Stimulated activated CD4-positive, alpha-beta T cell treated with anti-CD3 and anti-CD28 coated beads, TNF-alpha, amount 100 ng/mL, for 24 hours (primary cell): ENCODE measurements around the gene PHETA1.
"Not testable (repeated sequence)": the region's sequence is repeated elsewhere in the genome, so short reads cannot be mapped to it uniquely, and the experiment has no call there.

Experiments used
- DNase-seq, 3 experiments: peaks; one replicate each; pipeline ENCODE4 v3.0.0-alpha.2; 2020; ENCODE audit warnings: low read depth in 3 of 3

The PHETA1 gene

DNA sequence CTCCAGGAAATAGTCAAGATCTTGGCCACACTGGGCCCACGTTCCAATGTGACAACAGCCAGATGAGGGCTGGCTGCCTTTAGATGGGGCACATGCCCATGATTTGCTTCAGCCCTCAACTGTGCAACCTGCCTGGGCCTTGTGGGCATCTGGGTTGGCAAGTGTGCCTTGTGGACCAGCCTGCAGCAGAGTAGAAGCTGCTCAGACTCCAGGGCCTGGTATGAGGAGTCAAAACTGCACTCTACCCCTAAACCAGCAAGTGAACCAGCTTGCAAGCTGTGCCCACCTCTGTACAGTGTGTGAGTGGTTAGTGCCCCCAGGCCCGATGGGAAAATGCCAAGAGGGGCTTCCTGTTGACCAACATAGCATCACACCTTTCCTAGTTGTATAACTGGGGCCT, 17.9 kb downstream of the PHETA1 start:
- DNase-seq: no peak

DNA sequence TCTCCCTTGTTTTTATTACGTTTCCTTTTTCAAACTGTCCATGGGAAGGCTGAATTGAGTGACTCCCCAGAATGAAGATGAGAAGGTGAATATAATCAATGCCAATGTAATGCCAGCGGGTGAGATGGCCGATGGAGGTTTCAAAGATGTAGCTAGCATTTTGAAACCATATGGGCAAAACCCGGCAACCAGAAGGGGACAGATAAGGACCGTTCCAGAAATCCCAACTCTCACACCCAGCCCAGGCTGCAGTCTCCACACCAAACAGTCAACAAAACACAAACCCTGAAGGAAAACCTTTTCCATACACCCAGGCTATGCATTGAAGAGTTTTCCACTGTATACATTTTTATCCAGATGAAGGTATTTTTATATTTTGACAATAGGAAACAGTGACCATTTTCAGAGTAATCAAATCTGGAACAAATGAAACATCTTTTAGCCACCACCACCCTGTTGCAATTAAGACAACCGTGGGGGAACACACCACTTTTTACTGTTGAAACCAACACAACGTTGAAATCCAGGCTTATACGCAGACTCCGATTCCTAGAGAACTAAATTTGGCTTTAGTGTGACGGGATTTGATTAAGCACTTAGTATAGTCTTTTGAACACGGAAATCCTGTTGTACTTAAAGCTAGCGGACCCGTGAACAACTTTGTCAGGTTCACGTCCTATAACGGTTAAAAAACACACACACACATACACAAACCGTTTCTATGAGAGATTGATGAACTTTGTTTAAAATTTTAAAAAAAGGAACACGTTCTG, 19.0 kb downstream of the PHETA1 start:
- DNase-seq: no peak

DNA sequence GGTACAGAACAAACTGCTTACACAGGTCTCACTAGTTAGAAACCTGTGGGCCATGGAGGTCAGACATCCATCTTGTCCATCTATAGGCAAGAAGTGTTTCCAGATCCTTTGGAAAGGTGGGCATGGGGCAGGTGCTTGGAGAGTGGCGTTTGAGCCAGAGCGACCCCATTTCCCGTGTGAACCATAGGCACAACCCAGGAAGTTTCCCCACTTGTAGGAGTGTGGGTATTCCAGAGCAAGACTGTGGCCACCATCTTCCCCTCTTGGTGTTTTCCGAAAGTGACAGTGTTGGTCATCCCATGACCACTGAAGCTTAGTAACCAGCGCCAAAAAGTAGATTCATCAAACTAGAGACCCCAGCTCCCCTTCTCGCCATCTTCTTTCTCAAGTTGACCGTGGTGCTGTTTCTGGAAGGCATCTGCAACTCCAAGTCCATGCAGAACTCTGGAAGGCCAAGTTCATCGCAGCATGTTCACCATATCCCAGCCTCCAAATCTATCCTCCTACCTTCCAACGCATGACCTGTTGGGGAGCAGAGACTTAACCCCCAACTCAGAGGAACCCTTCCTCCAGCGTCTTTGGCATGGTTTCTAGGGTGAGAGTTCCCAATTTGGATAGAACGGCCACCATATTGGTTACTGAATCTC, 19.7 kb downstream of the PHETA1 start:
- no peak for DNase-seq

DNA sequence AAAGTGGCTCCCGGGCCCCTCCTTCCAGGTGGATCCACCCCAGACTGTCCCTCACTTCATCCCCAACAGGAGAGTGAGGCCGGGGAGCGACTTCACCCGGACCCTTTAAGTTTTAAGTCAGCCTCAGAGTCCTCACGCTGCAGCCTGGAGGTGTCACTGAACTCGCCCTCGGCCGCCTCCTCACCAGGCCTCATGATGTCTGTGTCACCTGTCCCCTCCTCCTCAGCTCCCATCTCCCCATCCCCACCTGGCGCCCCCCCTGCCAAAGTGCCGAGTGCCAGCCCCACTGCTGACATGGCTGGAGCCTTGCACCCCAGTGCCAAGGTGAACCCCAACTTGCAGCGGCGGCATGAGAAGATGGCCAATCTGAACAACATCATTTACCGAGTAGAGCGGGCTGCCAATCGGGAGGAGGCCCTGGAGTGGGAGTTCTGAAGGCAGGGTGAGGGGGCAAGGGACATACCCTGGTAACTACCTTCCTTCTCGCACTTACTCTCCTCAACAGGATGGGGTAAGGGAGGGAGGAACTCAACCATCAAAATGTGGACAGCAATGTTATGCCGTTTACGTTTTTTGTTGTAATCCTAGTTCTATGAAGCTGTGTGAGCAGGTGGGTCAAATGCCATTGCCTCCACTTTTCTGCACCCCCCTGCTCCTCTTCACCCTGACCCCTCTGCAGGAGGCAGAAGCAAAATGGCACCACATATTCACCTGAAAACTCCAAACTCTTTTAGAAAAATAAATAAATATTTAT, 20.8 kb downstream of the PHETA1 start:
- no peak for DNase-seq

DNA sequence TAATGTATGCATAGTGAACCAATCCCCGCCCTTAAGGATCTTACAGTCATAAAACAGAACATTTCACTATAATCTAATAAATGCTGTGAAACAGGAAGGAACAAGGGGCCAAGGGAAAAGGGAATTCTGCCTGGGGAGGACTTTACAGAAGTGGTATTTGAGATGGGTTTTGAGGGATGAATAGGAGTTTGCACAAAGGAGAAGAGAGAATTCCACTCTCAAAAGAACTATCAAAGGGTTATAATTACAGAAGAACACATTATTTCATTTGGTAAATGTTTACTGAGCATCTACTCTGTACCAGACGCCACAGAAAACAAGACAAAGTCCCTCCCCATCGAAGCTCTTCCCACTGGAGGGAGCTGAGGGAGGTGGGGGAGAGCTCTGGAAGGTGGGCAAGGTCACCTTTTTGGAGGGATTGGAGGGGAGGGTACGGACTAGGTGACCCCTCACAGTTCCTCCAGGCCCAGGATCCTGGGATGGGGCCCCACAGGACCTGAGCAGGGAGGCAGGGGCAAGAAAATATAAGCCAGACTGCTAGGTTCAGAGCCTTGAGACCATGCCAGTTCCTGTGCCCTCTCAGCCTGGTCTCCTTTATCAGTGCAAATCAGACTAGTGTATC, 24.5 kb downstream of the PHETA1 start:
- no peak for DNase-seq

DNA sequence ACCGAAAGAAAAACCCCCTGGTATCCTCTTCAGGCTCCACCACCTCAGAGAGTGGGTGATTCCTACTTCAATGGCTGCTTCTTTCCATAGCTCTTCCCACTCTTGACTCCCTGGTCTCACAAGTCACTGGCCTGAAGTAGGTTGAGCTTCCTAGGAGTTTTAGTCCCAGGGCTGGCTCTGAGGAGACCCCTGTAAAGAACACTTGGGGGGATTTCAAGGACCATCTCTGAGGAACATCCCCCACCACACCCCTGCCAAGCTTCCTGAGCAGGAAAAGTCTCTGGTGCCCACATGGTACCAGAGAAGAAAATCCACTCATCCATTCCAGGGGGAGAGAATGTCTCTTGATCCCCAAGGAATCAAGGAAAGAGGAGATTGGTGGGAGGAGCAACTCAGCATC, 25.7 kb downstream of the PHETA1 start:
- no peak for DNase-seq

DNA sequence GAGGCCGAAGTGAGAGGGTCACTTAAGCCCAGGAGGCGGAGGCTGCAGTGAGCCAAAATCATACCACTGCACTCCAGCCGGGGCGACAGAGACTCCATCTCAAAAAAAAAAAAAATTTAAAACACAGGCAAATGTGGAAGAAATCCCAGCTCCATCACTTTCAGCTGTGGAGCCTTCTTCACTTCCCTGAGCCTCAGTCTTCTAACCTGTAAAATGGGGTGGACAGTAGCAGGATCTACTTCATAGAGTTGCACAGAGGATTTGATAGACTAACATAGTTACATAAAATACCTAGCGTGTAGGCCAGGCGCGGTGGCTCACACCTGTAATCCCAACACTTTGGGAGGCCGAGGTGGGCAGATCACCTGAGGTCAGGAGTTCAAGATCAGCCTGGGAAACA, 26.5 kb downstream of the PHETA1 start:
- DNase-seq: no peak

DNA sequence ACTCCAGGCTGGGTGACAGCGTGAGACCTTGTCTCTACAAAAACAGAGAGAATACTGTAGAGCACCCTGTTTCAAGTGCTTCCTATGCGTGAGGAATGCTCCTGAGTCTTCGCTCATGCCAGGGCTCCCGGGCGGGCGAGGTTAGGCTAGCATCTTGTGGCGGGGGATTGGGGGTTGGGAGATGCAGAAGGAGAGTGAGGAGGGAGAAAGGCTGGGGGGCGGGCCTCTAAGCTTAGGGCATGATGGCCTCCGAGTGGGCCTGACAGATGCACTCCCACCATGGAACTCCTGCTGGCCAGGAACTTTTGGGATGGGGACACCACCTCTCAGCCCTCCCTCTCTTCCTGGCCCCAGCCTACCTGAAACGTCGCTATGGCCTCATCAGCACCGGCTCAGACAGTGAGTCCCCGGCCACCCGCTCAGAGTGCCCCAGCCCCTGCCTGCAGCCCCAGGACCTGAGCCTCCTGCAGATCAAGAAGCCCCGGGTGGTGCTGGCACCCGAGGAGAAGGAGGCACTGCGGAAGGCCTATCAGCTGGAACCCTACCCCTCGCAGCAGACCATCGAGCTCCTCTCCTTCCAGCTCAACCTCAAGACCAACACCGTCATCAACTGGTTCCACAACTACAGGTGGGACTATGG, 27.3 kb downstream of the PHETA1 start:
- no peak for DNase-seq

DNA sequence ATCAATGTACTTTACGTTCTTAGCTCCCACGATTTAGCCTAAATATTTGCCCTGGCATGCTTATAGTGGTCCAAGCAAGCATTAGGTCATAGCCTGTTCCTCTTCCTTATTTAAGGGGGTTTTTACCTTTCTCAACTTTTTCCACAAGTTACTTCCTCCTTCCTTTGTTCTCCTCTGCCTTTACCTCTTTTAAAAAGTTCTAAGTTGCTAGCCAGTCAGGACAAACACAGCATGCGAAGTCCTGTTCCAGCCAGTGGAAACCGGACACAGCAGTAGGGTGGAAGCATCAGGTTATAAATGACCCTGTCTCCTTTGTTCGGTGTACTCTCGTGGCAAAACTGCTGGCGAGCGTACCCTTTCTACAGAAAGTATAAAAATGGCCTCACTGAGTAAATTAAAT, 28.2 kb downstream of the PHETA1 start:
- DNase-seq: not testable (repeated sequence)

DNA sequence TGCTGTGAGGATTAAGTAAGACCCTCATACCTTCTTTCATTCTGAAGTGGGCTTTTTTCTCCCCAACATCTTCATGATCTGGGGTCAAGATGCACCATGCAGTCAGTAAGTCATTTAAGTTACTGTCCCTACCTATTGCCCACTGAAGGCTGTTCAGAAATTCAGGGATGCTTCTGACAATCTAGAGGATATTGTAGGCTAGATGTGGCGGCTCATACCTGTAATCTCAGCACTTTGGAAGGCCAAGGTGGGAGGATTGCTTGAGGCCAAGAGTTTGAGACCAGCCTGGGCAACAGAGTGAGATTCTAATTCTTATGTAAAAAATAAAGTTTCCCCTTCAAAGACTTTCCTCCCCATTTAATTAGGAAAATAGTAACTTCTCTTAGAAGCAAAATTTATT, 28.7 kb downstream of the PHETA1 start:
- DNase-seq: no peak

DNA sequence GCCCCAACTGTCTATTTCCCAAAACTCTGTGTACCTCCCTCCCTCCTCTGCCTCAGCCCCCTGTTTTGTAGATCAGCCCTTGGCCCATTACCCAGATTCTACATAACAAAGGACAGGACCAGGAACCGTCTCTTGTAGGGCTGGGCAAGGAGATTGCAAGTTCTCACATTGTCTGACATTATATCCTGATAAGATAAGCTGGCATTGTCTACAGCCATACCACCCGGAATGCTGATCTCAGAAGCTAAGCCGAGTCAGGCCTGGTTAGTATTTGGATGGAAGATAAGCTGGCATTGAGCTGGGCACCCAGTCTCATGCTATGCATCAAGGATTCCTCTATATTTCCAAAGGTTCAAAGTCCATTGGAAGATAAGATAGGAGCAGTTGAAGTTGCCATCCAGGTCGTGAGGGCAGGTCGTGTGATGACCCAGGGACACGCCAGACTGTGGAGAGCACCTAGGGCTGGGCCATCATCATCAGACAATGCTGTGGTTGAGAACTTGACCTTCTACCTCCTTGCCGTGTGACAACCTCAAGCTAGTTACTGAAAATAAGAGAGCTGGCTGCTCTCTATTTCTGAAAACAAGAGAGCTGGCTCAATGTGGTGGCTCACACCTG, 29.5 kb downstream of the PHETA1 start:
- no peak for DNase-seq

DNA sequence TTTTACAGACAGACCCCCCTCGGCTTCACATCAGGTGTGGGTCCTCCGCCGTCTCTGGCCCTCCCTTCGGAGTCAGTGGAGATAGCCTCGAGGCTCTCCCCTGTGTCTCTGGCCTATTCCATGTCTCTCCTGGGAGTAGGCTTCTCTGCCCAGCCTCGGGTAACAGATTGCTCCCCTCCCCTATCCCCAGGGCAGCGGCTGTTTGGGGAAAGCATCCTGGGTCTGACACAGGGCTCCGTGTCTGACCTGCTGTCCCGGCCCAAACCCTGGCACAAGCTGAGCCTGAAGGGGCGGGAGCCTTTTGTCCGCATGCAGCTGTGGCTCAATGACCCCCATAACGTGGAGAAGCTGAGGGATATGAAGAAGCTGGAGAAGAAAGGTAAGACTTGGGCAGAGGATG, 30.8 kb downstream of the PHETA1 start:
- no peak for DNase-seq

DNA sequence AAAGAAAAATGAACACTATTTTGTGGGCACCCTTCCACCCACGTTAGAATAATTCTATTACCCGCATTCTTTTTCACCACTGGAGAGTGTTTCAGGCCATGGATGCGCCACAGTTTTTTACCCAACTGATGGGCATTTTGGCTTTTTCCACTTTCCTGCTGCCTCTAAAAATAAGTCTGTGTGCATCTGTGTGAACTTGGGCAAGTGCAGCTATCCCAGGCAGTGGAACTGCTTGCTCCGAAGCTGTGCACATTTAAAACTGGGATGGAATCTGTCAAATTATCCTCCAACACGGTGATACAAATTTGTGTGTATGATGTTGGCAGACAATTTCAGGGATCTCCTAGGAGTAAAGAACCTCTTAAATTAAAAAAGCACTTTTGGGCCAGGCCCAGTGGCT, 31.5 kb downstream of the PHETA1 start:
- no peak for DNase-seq

DNA sequence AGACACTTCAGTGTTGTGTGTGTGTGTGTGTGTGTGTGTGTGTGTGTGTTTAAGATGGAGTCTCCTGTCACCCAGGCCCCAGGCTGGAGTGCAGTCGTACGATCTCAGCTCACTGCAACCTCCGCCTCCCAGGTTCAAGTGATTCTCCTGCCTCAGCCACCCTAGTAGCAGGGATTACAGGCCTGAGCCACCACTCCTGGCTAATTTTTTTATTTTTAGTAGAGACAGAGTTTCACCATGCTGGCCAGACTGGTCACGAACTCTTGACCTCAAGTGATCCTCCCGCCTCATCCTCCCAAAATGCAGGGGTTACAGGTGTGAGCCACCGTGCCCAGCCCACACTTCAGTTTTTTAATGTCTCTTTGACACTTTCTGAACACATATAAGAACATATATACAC, 32.5 kb downstream of the PHETA1 start:
- not testable (repeated sequence) for DNase-seq

DNA sequence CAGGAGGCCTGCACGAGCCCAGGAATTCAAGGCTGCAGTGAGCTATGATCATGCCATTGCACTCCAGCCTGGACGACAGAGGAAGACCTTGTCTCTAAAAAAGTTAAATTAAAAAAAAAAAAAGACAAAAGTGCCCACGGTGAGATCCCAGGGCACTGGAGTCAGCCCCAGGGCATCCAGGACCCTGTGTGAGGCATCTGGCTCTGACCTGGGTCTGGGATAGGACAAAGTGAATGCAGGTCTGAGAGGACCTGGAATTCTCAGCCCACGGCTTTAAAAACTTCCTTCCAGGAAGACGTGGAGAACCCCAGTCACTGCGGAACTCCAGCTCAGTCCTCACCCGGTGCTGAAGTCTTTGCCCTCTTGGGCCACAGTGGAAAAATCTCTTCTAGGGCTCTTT, 33.1 kb downstream of the PHETA1 start:
- DNase-seq: no peak

DNA sequence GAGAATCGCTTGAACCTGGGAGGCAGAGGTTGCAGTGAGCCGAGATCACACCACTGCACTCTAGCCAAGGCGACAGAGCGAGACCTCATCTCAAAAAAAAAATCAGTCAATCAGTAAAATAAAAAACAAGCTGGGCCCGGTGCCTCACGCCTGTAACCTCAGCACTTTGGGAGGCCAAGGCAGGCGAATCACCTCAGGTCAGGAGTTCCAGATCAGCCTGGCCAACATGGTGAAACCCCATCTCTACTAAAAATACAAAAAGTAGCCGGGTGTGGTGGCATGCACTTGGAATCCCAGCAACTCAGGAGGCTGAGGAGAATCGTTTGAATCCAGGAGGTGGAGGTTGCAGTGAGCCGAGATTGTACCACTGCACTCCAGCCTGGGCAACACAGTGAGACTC, 33.6 kb downstream of the PHETA1 start:
- DNase-seq: not testable (repeated sequence)

DNA sequence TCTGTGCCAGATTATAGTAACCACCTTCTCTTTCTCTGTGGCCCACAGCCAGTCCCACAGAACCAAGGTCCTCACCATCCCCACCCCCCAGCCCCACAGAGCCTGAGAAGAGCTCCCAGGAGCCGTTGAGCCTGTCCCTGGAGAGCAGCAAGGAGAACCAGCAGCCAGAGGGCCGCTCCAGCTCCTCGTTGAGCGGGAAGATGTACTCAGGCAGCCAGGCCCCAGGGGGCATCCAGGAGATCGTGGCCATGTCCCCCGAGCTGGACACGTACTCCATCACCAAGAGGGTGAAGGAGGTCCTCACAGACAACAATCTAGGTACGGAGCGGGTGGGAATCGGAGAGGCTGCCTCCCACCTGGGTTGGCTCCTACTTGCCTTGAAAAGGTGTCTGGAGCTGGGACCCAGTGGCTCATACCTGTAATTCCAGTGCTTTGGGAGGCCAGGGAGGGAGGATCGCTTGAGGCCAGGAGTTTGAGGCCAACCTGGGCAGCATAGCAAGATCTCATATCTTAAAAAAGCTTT, 34.4 kb downstream of the PHETA1 start:
- no peak for DNase-seq

DNA sequence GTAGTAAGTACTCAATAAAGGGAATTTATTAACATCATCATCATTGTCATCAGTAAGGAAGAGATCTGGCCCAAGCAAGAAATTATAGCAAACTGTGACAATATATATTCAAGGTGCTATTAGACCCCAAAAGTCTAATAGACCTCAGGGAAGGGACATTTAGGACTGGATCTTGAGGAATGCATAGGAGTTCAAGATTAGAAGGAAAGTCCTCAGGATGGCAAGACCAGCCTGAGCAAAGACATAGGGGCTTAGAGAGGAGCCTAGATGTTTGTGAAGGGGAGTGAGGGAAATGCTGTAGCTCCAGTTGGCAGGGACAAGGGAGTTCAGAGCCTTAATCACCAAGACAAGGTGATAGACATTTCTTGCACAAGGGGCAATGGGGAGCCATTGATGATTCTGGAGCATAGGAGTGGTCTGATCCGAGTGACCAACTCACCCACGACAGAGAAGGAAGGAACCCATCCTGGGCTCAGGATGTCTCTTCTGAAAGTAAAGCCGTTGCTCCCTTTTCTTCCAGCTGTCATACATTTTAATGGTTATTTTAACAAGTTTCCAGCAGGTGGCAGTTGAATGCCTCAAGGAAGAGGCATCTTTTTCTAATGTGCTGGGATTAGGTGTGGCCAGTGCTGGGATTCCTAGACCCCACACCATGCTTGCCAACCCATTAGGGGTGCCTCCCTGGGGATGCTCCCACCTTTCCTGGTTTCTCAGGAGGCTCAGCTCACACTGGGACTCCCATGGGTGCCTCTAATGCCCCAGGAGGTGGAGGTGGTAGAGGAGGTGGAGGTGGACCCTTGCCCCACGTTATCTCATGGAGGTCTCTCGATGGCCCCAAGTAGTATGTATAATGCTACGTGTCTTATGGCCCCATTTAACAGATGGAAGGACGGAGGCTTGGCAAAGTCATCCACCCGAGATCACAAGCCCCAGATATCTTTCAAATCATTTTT, 37.8 kb downstream of the PHETA1 start:
- DNase-seq: no peak

DNA sequence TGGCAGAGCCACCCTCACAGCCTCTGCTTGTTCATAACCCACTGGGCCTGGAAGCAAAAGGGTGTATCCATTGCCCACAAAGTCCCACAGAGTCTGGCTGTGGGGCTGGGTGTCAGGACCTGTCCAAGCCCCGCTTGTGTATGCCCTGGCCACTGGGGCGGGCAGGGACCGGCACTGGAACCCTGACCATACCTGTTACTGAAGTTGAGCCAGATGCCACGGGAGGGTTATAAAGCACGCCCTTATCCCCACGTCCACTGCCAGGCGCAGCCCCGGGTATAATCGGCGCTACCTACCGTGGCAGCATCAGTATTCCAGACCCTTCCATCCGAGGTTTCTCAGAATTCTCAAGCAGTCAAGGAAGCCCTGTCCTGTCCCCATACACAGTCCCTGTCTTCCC, 40.8 kb downstream of the PHETA1 start:
- no peak for DNase-seq

DNA sequence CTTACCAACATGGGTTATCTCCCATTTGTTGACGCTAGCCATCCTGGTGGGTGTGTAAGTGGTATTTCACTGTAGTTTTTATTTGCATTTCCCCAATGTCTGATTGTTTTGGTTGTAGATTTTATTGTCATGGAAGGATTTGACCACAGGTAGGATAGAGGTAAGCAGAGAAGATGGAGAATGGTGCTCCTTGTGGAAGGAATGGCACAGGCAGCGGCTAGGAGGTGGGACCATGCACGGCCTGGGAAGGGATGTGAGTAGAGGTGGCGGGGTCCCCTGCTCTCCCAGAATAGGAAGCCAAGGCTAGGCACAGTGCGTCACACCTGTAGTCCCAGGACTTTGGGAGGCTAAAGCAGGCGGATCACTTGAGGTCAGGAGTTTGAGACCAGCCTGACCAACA, 41.4 kb downstream of the PHETA1 start:
- no peak for DNase-seq
